ENCODE data around the gene ZNF609.
"Not testable (repeated sequence)": the region's sequence is repeated elsewhere in the genome, so short reads cannot be mapped to it uniquely, and the experiment has no call there.

Gene ZNF609

GRCh38 chr15:64630396-64631107, 170.2 kb downstream of the ZNF609 start:
- DNase-seq: no peak

- not testable (repeated sequence) for DNase-seq
Observed at GRCh38 chr15:64632639-64633038, 172.3 kb downstream of the ZNF609 start.

DNA sequence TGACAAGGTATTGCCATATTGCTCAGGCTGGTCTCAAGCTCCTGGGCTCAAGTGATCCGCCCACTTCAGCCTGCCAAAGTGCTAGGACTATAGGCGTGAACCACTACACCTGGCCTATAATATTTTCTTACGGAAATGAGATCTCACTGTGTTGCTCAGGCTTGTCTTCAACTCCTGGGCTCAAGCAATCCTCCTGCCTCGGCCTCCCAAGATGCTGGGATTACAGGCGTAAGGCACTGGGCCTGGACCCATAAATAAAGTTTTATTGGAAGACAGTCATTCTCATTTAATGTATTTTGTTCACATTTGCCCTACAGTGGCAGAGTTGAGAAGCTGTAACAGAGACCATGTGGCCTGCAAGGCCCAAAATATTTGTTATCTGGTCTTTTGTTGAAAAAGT, 173.0 kb downstream of the ZNF609 start:
- DNase-seq: no peak

DNA sequence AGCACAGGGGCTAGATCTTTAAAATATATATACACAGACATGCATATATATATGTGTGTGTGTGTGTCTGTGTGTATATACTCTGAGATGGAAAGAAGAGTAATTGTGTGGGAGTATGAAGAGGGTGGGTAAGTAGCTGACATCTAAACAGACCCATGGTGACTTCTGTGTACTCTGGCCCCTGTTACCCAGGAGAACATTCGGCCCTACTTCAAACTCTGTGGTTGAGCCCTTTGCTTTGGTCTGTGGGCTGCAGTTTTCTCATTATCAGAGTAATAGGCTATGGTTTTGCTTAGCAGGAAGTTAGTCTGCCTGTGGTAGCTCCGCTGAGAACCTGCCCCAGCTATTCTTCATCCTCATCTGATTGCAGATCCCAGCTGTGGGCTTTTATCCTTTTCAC, 173.6 kb downstream of the ZNF609 start:
- peak; percentile 66 for DNase-seq

DNA sequence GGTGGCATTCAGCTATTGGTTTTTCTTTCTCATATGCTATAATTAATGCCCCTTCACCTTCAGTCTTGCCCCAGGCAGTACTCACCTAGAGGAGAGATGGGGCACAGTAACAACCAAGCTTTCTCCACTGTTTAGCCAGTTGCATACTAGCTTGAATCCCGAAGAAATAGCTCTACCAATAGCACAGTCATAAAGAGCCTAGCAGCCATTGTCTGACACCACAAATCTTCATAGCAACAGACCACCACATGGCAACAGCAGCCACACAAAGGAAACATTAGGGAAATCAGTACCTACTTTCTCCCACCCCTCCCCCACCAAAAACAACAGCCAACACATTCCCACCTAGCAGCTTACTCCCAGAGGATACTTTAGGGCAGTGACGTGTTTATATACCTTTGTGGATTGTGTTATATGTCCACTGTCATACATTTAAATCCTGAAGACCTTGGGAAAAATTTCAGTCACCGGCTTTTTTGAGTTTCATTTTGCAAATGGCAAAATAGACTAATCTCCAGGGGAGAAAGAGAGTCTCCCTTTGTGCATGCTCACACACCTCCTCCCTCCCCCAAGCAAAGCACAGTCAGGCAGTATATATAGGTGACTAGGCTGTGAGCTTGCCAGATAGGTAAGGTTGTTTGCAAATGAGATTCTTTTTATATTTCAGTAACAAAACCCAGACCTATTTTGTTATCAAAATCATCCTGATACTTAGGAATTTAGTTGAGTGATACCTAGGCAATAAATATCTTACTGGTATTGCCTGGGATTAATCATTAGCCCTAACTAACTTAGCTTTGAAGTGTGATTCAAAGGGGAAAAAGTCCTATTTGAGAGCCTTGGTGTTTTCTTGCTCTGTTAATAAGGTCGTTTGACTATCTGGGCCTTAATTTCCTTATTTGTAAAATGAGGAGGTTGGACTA, 174.5 kb downstream of the ZNF609 start:
- DNase-seq: no peak

DNA sequence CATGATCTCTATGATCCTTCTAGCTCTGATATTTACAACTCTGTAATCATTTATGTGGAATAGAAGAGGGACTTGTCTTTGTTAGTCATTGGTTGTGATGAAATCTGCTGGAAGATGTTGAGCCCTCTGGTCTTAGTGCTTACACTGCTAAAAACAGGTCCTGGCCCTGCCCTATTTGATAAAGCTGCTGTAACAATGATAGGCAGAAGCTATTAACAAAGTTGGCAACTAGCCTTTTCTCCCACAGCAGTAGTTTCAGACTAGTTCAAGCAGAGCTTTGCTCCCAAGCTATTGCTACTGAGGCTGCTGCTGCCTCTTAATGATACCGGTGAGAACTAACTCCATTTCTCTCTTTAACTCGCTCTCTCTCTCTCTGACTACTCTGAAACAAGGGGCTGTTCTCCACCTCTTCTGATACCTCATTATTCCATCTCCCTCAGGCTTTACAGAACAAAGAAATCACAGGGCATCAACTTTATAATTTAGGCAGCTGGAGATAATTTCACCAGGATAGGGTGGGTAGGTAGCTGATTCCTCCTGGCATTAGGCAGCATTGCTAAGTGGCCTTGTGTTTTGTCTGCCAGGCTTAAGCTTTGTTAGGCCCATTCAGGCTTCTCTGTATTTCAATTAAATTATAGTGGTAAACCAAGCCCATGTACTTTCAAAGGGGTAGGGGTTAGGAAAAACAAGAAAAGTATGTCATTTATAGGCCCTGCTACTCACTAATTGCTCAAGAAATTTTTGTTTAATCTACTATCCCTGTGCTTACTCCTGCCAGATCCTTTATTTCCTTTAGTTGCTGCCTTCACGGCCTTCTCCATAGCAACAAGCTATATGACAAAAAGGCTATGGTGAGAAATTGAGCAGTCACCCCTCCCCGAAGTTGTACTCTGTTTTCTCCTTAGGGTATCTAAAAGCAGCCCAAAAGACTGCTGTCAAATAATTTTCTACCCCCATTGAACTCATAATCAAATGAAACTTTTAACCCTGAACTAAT, 175.4 kb downstream of the ZNF609 start:
- no peak for DNase-seq

DNA sequence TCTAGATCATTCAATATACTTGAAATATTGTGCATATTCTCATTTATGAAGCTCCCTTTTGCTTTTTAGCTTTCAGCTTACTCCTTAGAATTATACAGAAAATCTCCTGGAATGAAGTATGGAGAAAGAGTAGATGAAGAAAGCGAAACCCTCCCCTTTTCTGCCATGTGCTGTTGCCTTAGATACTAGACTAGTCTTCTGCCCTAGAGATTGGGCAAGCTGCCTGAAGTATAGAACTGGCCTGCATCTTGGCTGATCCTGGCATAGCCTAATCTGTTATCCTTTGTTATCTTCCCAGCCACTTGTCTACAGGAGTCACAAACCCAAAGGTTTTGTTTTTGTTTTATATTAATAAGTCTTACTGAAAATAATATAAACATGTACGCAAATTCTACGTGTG, 176.2 kb downstream of the ZNF609 start:
- DNase-seq: no peak

GRCh38 chr15:64637412-64637811, 177.0 kb downstream of the ZNF609 start:
- no peak for DNase-seq

- DNase-seq: not testable (repeated sequence)
Observed at GRCh38 chr15:64639744-64640143, 179.4 kb downstream of the ZNF609 start.

- no peak for DNase-seq
Observed at GRCh38 chr15:64640146-64640871, 179.9 kb downstream of the ZNF609 start.

GRCh38 chr15:64642875-64643274, 182.5 kb downstream of the ZNF609 start:
- no peak for DNase-seq

DNA sequence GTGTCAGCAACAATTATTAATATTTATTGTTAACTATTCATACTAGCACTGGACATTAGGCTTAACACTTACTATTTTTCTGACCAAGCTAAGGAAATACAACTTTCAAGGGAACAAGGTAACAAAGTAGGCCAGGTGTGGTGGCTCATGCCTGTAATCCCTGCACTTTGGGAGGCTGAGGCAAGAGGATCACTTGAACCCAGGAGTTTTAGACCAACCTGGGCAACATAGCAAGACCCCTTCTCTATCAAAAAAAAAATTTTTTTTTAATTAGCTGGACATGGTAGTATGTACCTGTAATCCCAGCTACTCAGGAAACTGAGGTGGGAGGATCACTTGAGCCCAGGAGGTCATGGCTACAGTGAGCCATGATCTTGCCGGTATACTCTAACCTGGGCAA, 183.3 kb downstream of the ZNF609 start:
- DNase-seq: no peak

GRCh38 chr15:64644811-64645210, 184.4 kb downstream of the ZNF609 start:
- not testable (repeated sequence) for DNase-seq

DNA sequence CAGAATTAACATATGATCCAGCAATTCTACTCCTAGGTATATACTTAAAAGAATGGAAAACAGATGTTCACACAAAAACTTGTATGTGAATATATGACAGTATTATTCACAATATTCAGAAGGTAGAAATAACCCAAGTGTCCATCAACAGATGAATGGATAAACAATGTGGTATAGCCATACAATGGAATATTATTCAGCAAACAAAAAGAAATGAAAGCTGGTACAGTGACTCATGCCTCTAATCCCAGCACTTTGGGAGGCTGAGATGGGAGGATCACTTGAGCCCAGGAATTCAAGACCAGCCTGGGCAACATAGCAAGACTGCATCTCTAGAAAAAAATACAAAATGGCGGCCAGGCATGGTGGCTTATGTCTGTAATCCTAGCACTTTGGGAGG, 185.6 kb downstream of the ZNF609 start:
- DNase-seq: no peak

GRCh38 chr15:64647367-64647766, 187.0 kb downstream of the ZNF609 start:
- no peak for DNase-seq

DNA sequence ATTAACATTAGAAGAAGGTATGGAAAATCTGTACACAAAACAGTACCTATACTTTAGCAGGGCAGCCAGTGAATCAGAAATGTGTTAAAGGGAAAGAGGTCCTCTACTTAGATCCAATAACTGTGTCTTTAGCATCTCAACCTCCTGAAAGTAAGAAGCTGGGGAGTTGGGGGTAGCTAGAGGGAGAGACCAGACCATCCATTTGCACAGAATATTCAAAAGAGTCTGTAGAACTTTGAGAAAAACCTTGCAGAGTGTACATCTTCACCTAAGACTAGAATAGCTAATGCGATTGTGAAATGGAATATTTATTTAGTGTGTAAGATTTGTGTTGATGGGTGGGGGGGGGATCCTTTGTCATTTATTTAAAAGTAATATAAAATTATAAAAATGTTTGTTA, 190.2 kb downstream of the ZNF609 start:
- DNase-seq: no peak

GRCh38 chr15:64651601-64652191, 191.3 kb downstream of the ZNF609 start:
- peak; percentile 77 for DNase-seq

DNA sequence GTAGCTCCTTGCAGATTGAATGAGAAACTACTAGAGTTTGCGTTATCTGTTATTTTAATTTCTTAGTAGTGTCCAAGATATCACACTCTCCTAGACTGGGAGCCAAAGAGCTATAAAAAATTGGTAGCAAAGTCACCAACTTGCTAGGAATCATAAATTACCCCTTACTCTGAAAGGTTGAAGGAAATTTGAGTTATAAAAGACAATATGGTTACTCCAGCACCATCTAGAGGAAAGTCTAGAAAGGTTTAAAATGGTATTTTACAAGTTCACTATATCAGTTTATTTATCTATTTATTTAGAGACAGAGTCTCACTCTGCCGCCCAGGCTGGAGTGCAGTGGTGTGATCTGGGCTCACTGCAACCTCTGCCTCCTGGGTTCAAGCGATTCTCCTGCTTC, 193.4 kb downstream of the ZNF609 start:
- DNase-seq: no peak

DNA sequence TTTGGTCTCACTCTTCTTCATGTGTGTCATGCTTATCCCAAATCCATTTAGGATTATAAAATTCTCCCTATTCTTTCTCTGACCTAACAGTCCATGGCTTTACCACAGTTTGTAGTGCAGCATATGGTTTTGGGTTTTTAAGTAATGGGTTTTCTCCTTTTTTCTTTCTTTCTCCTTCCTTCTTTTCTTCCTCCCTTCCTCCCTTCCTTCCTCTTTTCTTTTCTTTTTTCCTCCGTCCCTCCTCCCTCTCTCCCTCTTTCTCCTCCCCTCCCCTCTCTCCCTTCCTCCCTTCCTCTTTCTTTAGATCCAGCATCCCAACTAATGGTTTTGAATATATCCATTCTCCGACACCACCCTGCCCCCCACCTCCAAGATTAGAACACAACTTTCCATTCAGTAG, 196.1 kb downstream of the ZNF609 start:
- DNase-seq: no peak

DNA sequence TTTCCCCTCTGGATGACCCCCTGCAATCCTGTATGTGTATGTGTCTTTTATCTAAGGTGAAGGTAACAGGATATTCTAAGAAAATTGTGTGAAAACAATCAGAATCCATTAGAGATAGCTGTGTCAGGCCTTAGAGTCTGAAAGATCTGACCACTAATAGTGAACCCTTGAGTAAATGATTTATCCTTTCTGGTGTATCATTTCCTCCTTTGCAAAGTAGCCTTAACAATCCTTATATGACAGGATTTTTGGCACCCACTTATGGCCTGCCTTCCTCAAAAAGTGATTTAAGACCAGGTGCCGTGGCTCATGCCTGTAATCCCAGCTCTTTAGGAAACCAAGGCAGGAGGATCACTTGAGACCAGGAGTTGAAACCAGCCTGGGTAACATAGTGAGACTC, 204.8 kb downstream of the ZNF609 start:
- no peak for DNase-seq

DNA sequence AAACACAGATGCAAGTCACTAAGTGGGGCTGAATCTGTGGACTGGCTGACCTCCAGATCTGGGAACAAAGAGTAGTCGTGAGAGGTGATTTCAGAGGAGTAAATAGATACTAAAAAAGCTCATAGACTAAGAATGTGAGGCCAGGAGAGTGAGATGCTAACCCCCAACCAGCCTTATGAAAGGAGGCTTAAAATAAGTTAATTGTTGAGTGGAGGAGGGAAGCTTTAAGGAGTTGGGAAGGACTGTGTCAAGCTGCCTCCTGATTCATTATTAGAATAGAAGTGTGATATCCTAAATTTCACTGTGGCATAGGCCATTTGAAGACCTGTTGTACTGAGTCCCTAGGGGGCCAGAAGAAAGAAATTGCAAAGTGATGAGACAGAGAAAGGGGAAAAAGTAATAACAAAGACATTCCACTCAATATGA, 207.4 kb downstream of the ZNF609 start:
- no peak for DNase-seq

GRCh38 chr15:64673866-64674265, 213.5 kb downstream of the ZNF609 start:
- DNase-seq: no peak
